ENCODE data around the gene SPTBN1.

DNA sequence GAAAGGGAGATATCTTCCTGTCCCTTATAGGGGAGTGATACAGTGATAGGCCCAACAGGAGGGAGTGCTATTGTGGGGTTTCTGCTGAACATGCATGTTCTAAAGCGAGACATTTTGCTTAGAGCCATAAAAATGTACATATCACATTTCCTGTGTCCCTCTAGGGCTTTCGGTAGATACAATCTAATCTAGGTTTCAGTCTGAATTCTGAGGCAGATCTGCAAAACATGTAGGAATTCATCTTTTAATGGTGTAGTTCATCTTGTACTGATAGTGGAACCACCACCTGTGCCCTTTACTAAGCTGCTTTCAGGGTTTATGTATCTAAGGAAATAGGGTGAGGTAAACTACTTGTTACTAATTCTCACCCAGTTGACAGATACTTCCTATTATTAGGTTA, 73.8 kb downstream of the SPTBN1 start:
- TF ChIP-seq, protein P1, sequence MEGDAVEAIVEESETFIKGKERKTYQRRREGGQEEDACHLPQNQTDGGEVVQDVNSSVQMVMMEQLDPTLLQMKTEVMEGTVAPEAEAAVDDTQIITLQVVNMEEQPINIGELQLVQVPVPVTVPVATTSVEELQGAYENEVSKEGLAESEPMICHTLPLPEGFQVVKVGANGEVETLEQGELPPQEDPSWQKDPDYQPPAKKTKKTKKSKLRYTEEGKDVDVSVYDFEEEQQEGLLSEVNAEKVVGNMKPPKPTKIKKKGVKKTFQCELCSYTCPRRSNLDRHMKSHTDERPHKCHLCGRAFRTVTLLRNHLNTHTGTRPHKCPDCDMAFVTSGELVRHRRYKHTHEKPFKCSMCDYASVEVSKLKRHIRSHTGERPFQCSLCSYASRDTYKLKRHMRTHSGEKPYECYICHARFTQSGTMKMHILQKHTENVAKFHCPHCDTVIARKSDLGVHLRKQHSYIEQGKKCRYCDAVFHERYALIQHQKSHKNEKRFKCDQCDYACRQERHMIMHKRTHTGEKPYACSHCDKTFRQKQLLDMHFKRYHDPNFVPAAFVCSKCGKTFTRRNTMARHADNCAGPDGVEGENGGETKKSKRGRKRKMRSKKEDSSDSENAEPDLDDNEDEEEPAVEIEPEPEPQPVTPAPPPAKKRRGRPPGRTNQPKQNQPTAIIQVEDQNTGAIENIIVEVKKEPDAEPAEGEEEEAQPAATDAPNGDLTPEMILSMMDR (IDR thresholded peaks at IDR 0.05; ENCODE audit: low read depth, low read length), result no peak
- no peak for TF ChIP-seq EZH2phosphoT487 (IDR thresholded peaks at IDR 0.05; ENCODE audit: low read depth)
